Natural killer cell (primary cell): ENCODE data around the gene ATP8B2. TPM values are rescaled to one million over a fixed set of nuclear protein-coding genes. Genes with fewer than 3 reads are reported as not detected.
"Not testable (repeated sequence)": the region's sequence is repeated elsewhere in the genome, so short reads cannot be mapped to it uniquely, and the experiment has no call there.

Source experiments
- ATAC-seq, 3 donors: fragments of 150-1000 bp in 2 of 3; fragments of 200-7000 bp in 1 of 3; cut with Tn5 transposase; 1 replicate in 1 of 3; 2 replicates in 2 of 3; pipeline ENCODE4 v1.10.0; 2021; ENCODE audit warnings: mild to moderate bottlenecking in 2 of 3, moderate library complexity in 2 of 3
- DNase-seq, 2 donors: peaks; one replicate each; pipeline versions ENCODE4 v3.0.0 to v3.0.0-alpha.2; 2013 to 2021; ENCODE audit warnings: mixed read lengths in 1 of 2
- H3K27ac ChIP-seq: one replicate; pipeline ENCODE4 v1.5.1; 2013; ENCODE audit warnings: mild to moderate bottlenecking, low read length
- H3K27me3 ChIP-seq: one replicate; pipeline ENCODE4 v1.6.1; 2013; ENCODE audit warnings: low read length; ENCODE audit not compliant: control insufficient read depth, insufficient read depth
- H3K36me3 ChIP-seq: one replicate; pipeline ENCODE4 v1.6.1; 2013; ENCODE audit warnings: low read length; ENCODE audit not compliant: control insufficient read depth, insufficient read depth
- H3K4me1 ChIP-seq: one replicate; pipeline ENCODE4 v1.6.1; 2013; ENCODE audit warnings: low read length; ENCODE audit not compliant: control insufficient read depth, insufficient read depth
- H3K4me3 ChIP-seq: one replicate; pipeline ENCODE4 v1.5.1; 2013; ENCODE audit warnings: low read length
- H3K9me3 ChIP-seq: one replicate; pipeline ENCODE4 v1.6.1; 2013; ENCODE audit warnings: low read length; ENCODE audit not compliant: control insufficient read depth, insufficient read depth
- H3K27ac Mint-ChIP-seq, 2 donors: one replicate each; pipeline ENCODE4 v1.8.0; 2022; ENCODE audit warnings: mild to moderate bottlenecking in 2 of 2, mixed read lengths in 2 of 2, moderate library complexity in 1 of 2
- H3K27me3 Mint-ChIP-seq, 2 donors: one replicate each; pipeline ENCODE4 v1.8.0; 2022; ENCODE audit warnings: low read depth in 2 of 2, mixed read lengths in 2 of 2
- H3K36me3 Mint-ChIP-seq: one replicate; pipeline ENCODE4 v1.8.0; 2022; ENCODE audit warnings: mixed read lengths
- H3K4me1 Mint-ChIP-seq, 2 donors: one replicate each; pipeline ENCODE4 v1.8.0; 2022; ENCODE audit warnings: mixed read lengths in 2 of 2
- H3K4me3 Mint-ChIP-seq: one replicate; pipeline ENCODE4 v1.8.0; 2022; ENCODE audit warnings: mild to moderate bottlenecking, moderate library complexity, mixed read lengths
- H3K9me3 Mint-ChIP-seq, 2 donors: one replicate each; pipeline ENCODE4 v1.8.0; 2022; ENCODE audit warnings: mixed read lengths in 2 of 2
- CTCF ChIP-seq: fragments of 200-600 bp; IDR thresholded peaks from one replicate; pipeline ENCODE4 v1.8.0; 2022; ENCODE audit warnings: antibody characterized with exemption
- WGBS: methylation state at CpG from one replicate; pipeline ENCODE4 v1.1.7; 2013; ENCODE audit warnings: missing lambda C conversion rate; ENCODE audit not compliant: insufficient coverage; 5-methylcytosine and 5-hydroxymethylcytosine counted together
- intact Hi-C: fragments of 100-400 bp; cut with micrococcal nuclease; formaldehyde crosslinking; loops from one replicate; pipeline ENCODE4 v1.14.2; 2022
- total RNA-seq, 4 donors: library from RNA; stranded (reverse); fragments of 120-200 nt in 1 of 4; gene quantifications; one replicate each; pipeline versions ENCODE4 v1.2.3 to v1.2.4, GENCODE V29; 2013 to 2022

ATP8B2 gene
- total RNA-seq, 3 donors from 2014 or later (not counting 1 experiment from before 2014, with no cell fraction given) = 47.8 to 67.5 (median 59.3) TPM

GRCh38 chr1:154335025-154335714 is 9.8 kb downstream of the ATP8B2 start:
- Histone ChIP-seq H3K27ac (peak overlapping the region; percentile 41), H3K4me3 (no peak overlapping the region), H3K36me3 (peaks cover 32% of the 10 kb centered on the region), H3K27me3 (no peaks in the 10 kb centered on the region), H3K9me3 (no peaks in the 10 kb centered on the region), H3K4me1 (peaks cover 63% of the 10 kb centered on the region)
- peak overlapping the region; percentile 78 for H3K4me3 Mint-ChIP-seq
- peak; percentile 97 for TF ChIP-seq CTCF
- H3K27me3 Mint-ChIP-seq = no peaks in the 10 kb centered on the region
- H3K9me3 Mint-ChIP-seq = no peaks in the 10 kb centered on the region
- H3K27ac Mint-ChIP-seq = peak overlapping the region; percentile 88 to 92
- DNase-seq (peak; percentile 82 to 96), ATAC-seq (peak; percentile 95 to 99 (median 99))
- 36% methylated on average over 11 of the region's 11 CpGs for WGBS
- intact Hi-C loops = loop anchor here (1.0 to 5.0 kb wide), 3 partner anchors 11 to 138 kb away; partner anchors contain the start of gene HAX1
- H3K4me1 Mint-ChIP-seq = peaks cover 47 to 49% of the 10 kb centered on the region in 2 donors
- H3K36me3 Mint-ChIP-seq = peaks cover 21% of the 10 kb centered on the region

DNA sequence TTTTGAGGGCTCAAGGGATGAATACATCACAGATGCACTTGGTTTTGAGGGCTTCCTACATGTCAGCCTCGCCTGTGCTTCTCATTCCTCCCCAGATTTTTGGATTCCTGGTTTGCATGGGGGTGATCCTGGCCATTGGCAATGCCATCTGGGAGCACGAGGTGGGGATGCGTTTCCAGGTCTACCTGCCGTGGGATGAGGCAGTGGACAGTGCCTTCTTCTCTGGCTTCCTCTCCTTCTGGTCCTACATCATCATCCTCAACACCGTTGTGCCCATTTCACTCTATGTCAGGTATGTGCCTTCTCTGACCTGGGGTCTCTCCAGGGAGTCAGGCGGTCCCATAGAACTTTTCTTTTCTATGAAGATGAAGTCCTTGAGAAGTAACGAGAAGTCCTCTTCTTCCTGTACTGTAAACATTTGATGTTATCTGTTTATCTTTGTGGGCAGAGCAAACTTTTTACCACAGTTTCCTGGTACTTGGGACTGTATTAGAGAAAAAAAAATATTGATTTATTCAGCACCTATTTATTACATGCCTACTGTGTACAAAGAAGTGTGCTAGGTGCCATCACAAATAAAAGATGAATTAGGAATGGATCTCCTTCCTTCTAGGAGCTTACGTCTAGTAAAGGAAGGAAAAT is 12.0 kb downstream of the ATP8B2 start:
- H3K9me3 Mint-ChIP-seq = no peaks in the 10 kb centered on the region
- Histone ChIP-seq H3K4me1 (peaks cover 77% of the 10 kb centered on the region), H3K27ac (peak overlapping the region; percentile 22), H3K4me3 (no peak overlapping the region), H3K9me3 (no peaks in the 10 kb centered on the region), H3K27me3 (no peaks in the 10 kb centered on the region), H3K36me3 (peaks cover 31% of the 10 kb centered on the region)
- intact Hi-C loops = loop anchor here (5.0 kb wide), 1 partner anchor 140 kb away; no protein-coding TSS in a partner anchor
- peak overlapping the region; percentile 84 for H3K4me3 Mint-ChIP-seq
- ATAC-seq (no peak), DNase-seq (peak in 1 of 2 donors; percentile 57)
- 61% methylated on average over 7 of the region's 8 CpGs for WGBS
- H3K27ac Mint-ChIP-seq = peak overlapping the region; percentile 85 to 86
- H3K4me1 Mint-ChIP-seq = peaks cover 54% of the 10 kb centered on the region in 2 donors
- no peaks in the 10 kb centered on the region for H3K27me3 Mint-ChIP-seq
- no peak for TF ChIP-seq CTCF
- H3K36me3 Mint-ChIP-seq = peaks cover 19% of the 10 kb centered on the region

- Mint-ChIP-seq H3K27me3 (no peaks in the 10 kb centered on the region), H3K9me3 (no peaks in the 10 kb centered on the region), H3K4me1 (peaks cover 69% of the 10 kb centered on the region in 2 donors), H3K4me3 (peak overlapping the region; percentile 37), H3K36me3 (peaks cover 19% of the 10 kb centered on the region), H3K27ac (peak overlapping the region in 1 of 2 donors; percentile 69)
- Histone ChIP-seq H3K27me3 (no peaks in the 10 kb centered on the region), H3K9me3 (no peaks in the 10 kb centered on the region), H3K27ac (no peak overlapping the region), H3K4me3 (no peak overlapping the region), H3K4me1 (peaks cover 92% of the 10 kb centered on the region), H3K36me3 (peaks cover 34% of the 10 kb centered on the region)
- intact Hi-C loops = loop anchor here (5.0 kb wide), 1 partner anchor 142 kb away; no protein-coding TSS in a partner anchor
- no peak for TF ChIP-seq CTCF
- 100% methylated on average over 2 of the region's 2 CpGs for WGBS
- ATAC-seq (no peak), DNase-seq (no peak)
These were observed 13.6 kb downstream of the ATP8B2 start for GRCh38 chr1:154338875-154339274.

- DNase-seq, H3K27ac ChIP-seq, H3K27me3 ChIP-seq, H3K27me3 Mint-ChIP-seq, intact Hi-C loops, H3K9me3 ChIP-seq, ATAC-seq, H3K4me3 Mint-ChIP-seq, H3K9me3 Mint-ChIP-seq, H3K4me3 ChIP-seq: not testable (repeated sequence)
- Mint-ChIP-seq H3K27ac (peak overlapping the region; percentile 94 to 97), H3K4me1 (peaks cover 75 to 76% of the 10 kb centered on the region in 2 donors), H3K36me3 (peaks cover 19% of the 10 kb centered on the region)
- peaks cover 96% of the 10 kb centered on the region for H3K4me1 ChIP-seq
- WGBS = 91% methylated on average over 9 of the region's 9 CpGs
- peaks cover 52% of the 10 kb centered on the region for H3K36me3 ChIP-seq
These were observed 16.0 kb downstream of the ATP8B2 start for GRCh38 chr1:154341366-154341765.
